GM19372 (cell line): ENCODE data around the gene HPS1.
"Not testable (repeated sequence)": the region's sequence is repeated elsewhere in the genome, so short reads cannot be mapped to it uniquely, and the experiment has no call there.

Experiments
- ATAC-seq: cut with Tn5 transposase; IDR thresholded peaks from one replicate; pipeline ENCODE4 v1.9.1; 2021; ENCODE audit warnings: mild to moderate bottlenecking, low read depth, moderate library complexity; ENCODE audit not compliant: unreplicated experiment

The HPS1 gene

DNA sequence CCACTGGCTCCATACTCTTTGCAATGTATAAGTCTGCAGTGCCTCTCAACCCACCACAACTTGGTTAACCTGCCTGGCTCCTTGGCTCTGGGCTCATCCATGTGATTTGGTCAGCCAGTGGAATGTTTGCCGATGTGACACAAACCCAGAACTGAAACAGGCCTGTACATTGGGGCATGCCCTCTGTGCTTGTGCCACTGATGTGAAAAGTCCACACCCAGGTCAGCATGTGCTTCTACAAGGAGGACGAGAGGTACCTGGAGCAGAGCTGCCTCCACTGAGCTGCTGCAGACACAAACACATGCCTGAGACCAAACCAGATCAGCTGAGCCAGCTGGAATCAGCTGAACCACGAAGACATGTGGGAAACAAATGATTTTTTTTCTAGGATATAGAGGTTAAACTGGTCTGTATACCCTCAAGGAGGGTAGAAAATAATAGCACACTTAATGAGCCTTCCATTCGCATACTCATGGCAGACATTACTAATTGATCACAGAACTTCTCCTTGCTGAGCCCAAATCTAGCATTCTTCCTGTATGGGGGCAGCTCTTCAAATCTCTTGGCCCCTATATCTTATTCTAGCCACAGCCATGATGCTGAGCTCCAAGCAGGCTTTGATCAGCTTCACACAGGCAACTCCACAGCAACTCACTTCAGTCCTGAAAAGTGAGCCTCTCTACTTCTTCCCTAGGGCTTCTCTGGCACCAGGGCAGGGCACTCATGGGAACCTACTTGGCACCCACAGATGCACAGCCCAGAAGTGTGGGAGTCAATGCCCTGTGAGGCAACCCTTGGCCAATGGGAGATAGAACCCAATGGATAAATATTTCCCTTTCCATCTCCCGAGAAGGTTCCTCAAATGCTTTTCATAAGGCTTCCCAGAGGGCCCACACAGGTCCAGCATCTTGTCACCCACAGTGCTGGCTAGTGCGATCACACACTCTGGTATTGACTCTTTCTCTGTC, 50.4 kb downstream of the HPS1 start:
- ATAC-seq = no peak

DNA sequence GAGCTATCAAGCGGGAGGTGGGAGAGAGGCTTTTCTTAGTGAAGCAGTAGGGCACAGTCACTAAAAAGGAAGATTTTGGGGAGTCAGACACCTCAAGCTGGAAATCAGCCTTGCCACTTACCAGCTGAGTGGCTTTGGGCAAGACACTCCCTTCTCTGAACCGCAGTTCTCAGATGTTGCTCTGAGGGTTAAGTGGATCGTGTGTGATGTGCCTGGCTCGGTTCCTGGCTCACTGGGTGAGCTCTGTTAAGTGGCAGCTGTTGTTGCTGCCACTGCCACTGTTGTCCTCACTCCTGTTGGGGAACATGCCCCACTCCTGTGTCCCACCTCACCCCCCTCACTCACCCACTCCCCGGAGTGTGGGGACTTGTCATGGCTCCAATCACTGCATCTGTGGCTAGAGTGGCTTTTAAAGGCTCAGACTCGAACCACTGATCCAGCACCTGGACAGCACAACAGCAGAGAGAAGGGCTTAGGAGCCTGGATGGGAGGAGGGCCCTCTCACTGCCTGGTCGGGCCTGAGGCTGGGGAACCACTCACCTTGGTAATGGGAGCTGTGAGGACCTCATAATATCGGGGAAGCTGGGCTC, 51.8 kb downstream of the HPS1 start:
- ATAC-seq = no peak

DNA sequence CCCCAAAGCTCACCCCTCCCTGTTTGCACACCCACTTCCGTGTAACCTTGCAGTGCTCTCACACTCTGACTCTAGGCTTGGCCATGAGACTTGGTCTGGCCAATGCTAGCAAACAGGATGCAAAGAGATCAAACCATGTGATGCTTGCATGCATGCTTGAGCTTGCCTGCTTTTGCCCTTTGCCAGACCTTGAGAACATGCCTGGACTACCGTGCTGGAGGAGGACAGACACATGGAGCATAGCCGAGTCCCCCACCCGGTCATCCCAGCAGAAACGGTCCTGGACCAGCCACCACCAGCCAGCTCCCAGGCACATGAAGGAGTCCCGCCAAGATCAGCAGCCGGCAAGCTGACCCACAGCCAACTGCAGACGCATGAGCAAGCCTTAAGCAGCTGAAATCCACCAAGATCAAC, 55.1 kb downstream of the HPS1 start:
- ATAC-seq = peak; percentile 52

DNA sequence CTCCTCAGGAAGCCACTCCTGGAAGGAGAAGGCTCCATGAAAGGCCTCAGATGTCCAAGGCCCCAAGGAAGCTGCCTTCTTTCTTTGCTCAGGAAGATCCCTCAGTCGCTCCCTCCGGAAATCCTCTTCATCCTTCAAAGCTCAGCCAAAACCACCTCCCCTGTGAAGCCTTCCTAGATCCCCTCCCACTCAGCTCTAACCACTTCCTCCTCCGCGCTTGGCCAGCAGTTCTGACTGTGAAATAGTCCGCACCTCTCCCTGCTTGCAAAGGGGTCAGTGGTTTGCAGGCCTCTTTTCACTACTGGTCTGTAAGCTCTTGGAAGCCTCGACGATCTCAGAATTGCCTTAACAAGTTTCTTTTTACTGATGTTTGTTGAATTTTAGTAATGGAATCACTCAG, 55.7 kb downstream of the HPS1 start:
- peak; percentile 65 for ATAC-seq

DNA sequence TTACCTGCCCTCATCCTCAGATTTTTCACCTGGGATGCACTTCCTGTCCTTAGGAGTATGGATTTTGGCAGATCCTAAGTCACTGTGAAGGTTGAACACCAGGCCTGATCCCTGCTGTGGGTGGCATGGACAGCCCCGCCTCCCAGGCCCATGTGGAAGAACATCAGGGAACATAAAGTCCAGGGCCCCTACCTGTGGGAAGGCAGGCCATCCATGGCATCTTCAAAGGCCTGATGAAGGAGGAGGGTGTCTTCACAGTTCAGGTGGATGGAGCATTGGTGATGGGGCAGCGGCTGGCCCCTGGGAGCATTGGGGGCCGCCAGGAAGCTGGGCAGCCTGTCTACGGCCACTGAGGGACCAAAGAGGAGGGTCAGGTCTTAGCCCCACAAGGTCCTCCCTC, 56.3 kb downstream of the HPS1 start:
- ATAC-seq = no peak

DNA sequence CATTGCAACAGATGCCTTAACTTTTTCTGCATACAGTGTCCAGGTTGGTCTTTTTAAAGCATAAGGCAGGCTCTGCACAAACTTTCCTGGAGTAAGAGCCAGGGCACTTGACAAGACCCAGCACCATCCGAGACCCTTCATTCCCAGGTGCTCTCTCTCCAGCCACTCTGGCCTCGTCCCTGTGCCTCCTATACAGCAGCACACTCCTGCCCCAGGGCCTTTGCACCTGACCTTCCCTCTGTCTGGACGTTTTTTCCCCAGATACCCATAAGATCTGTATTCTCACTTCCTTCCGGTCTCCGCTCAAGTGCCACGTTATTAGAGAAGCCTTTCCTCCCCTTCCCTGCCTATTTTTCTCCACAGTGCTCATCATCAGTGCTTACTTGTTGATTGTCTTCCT, 57.3 kb downstream of the HPS1 start:
- ATAC-seq = no peak

DNA sequence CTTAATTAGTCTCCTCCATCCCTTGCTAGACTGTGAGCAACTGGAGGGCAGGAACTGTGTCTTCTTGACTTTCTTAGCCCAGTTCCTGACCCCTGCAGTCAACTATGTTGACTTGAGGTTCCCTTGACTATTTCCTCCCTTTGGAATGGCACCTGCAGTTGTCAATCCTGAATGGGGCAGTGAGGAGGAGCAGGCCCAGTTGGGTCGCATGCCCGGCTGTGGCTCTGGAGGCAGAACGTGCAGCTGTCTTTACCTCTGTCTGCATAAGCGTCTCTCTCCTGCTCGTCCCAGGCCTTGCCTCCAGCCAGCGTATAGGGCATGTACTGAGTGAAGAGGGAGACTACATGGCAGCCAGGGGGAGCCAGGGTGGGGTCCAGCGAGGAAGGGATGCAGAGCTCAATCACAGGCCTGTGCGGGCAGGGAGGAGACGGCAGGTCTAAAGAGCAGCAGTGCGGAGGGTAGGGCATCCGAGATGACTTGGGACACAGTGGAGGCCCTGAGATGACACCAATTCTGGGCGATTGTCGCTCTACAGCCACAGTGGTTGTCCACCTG, 58.6 kb downstream of the HPS1 start:
- no peak for ATAC-seq

DNA sequence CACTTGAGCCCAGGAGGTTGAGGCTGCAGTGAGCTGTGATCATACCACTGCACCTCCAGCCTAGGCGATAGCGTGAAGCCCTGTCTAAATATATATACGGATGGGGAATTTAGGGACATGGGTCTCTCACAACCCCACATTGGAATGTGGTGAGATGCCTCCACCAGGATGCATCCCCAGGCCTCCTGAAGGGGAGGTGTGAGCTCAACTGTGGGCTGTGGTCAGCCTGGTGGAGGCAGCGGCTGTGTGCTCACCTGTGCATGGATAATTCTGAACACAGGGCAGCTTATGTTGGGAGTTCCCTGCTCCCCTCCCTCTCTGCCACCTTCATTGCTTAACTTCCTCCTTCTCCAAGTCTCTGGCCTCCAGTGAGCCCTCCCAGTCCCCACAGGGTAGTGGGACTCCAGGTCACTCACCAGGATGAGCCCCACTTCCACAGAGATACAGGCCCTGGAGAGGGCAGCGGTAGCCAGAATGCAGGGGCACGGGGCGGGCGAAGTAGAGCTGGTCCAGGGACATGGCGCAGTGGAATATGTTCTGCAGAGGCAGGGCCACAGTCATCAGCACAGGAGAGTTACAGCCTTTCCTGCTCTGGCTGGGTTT, 62.1 kb downstream of the HPS1 start:
- no peak for ATAC-seq

DNA sequence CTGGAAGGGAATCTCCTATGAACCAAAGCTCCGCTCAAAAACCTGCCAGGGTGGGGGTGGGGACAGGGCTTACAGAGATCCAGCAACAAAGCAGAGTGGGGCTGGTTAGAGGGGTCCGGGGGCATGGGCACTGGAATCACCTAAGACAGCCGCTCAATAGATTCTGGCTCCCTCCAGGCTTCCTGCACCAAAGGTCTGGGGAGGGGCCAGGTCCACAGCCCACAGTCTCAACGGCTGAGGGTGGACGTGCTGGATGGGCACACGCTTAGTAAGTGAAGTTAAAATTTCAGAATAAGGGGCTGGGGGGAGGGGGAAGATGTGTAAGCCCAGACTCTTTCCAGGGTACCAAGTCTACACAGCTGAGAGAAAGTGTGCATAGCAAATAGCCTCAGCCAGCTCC, 62.9 kb downstream of the HPS1 start:
- no peak for ATAC-seq

DNA sequence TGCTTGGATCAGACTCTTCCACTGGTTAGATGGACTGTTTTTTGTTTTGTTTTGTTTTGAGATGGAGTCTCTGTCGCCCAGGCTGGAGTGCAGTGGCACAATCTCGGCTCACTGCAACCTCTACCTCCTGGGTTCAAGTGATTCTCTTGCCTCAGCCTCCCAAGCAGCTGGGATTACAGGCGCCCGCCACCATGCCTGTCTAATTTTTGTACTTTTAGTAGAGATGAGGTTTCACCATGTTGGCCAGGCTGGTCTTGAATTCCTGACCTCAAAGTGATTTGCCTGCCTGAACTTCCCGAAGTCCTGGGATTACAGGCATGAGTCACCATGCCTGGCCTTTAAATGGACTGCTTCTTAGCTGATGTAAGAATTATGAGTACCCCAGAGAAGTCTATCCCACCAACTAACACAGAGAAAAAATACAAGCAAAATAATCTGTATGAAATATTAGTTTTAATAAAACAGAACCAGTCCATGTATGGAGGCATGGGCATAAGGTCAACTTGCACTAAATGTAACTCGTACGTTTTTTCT, 63.5 kb downstream of the HPS1 start:
- ATAC-seq = not testable (repeated sequence)

DNA sequence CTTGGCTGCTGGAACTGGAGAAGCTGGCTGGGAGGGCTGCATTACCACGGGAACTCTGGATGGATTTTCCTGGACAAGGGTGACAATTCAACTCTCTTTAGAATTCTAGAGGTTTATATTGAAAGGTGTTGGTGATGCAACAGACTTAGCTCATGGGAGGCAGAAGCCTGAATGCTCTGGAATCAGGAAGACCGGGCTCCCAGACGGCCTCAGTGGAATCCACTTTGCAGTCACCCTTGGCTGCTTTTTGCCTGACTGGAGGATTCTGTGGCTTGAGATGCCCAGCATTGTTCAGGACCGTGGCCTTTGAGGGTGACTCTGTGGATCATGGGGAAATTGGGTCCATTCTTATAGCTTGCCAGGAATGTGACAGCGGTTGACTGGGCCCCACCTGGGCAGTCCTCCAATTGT, 64.0 kb downstream of the HPS1 start:
- no peak for ATAC-seq

DNA sequence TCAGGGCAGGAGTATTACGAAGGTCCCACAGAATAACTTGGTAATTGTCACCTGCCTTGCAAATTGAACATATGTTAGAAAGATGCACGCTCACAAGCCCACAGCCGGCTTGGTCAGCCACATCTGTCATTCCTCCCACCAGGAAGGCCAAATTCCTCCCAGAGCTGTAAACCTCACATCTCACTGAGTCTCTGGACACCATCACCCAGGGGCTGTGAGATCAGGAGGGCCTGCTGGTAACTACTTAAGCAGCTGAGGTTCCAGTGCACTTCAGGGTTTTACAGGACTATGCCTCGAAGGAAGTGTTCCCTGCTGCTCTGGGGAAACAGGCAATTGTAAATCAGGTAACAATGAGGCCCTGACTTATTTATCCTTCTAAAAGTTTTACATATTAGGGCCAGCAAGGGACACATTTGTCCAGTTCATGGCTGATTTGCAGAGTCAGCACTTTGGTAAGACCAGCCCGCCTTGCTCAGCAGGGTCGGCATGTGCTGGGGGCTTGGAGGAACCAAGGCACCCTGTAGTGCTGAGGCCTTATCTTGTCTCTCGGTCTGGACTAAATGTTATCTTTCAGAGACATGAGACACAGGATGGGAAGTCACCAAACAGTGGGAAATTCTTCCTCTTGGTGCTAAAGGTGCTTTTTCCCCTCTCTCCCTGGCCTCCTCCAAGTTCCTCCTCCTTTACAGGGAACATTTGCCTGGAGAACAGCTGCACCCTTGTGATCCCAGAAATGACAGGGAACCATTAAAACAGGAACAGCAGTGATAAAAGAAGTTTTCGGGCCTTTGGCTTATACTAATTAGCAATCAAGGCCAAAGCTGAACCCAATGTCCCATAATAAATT, 66.0 kb downstream of the HPS1 start:
- no peak for ATAC-seq

DNA sequence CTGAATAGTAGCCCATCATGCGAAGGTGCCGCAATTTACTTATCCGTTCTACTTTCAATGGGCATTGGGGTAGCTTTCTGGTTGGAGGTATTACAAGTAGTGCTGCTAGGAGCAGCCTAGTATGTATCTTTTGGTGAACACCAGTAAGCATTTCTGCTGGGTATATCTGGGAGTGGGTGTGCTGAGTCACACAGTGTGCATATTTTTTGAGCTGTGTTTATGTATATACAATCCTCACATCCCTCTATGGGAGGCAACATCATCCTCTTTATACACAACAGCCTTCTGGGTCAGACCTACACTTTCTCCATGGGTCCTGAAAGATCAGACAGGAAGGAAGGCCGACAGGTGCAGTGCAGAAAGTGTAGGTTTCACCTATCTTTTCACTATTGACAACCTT, 68.0 kb downstream of the HPS1 start:
- ATAC-seq = no peak

DNA sequence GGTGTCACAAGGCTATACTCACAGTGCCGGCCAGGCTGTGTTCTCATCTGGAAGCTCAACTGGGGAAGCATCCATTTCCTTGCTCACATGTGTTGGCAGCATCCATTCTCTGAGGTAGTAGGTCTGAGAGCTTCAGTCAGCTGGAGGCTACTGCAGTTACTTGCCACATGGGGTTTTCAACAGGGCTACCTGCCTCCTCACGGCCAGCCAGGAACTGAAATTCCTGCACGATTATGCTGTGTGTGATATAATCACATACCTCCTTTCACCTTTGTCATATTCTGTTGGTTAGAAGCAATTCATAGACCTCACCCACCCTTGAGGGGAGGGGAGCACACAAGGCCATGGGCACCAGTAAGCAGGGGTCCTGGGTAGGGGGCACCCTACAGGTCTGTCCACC, 69.2 kb downstream of the HPS1 start:
- no peak for ATAC-seq

DNA sequence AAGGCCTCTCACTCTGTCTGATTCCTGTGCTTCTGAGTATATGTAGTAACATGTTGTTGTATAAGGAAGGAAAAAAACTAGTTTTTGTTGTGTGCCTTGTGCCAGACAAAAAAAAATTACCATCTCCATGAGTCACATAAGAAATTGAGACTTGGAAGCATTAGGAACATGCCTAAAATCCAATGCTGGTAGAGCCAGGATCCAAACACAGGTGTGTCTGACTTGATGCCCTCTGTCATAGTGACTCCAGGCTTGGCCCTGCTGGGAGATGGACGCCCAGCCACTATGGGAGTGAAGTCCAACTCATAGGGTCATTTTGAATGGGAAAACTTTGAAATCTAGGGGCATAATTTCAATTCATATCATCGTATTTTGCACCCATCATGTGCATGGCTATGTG, 69.7 kb downstream of the HPS1 start:
- no peak for ATAC-seq

DNA sequence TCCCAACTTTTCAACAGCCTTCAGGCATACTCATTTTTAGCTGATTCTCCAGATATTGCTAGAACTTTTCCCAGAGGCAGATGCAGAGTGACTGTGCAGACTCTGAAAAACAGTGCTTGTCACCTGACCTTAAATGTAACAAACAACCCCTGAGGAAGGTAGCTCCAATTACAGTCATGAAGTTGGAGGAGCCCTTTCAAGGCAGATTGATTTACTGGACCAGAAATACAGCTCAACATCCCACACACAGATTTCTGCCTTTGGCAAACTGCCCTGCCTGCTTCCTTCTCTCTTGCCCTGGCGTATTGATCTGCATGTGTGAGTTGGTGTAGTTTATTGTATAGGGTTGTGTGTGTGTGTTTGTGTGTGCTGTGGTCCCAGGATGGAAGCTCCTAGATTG, 70.2 kb downstream of the HPS1 start:
- no peak for ATAC-seq

DNA sequence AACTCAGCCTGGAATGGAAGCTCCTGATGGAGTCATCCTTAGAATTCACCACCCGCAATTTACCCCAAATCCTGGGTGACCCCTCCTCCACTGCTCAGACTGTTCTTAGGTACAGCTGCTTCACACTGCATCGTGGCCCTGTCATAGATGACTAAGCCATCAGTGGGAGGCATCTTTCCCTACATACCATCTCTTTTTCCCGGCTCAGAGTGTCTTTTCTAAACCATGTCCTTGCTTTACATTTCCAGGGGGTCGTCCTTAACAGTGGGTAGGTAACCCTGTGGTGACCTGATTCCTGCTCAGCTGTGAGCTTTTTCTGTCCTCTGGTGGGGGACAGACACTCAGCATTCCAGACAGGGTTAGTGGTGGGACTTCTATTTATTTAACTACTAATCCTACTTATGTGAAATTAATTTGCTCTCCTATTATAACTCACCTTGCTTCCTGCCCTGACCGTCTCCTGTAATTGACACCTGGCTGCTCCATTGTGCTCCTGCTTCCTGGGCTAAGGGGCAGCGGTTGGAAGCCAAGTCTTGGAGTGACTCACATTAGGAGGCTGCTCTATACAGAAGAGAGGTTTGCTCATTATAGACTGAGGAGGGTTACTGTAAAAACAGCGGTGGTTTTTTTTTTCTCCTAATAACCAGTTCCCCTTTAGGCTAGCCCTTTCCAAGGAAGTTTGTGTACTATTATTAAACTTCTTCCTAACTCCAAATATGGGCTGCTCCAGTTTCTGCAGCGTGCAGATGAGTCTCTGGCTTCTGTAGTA, 72.3 kb downstream of the HPS1 start:
- ATAC-seq = no peak

DNA sequence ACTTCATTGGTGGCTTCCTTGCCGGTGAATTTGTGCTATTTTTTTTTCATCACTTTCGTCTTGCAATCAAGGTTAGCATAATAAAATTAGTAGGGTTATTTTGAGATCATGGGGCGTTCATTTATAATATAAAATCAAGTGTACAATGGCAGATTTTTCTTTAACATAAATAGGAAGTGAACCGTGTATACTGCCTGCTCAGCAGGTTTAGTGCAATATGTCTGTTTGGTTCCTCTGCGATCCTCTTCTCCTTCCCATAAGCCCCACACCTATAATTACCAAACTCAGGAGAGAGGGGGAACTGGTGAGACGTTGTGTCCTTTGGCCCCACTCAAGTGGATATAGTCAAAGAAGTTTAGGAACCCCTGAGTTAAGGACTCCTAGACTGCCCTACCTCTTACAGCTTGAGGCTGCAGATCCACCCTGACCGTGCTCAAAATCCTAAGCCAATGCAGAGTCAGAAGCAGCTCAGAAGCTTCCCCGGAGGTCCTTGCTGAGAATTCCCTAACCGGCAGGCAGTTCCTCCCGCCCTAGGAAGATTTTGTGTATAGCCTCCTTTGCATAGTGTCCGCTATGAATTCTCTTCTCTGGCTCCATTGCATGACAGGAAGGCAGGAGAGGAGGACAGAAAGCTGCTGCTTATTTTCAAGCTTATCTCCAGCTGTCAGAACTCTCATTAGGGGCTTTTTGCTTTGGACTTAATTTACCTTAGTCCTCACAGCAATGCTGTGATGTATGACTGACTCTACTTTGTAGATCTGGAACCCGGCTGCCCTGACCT, 73.3 kb downstream of the HPS1 start:
- no peak for ATAC-seq
